Smooth muscle cell (in vitro differentiated cells): ENCODE data around the gene RINL. TPM values are rescaled to one million over a fixed set of nuclear protein-coding genes. Genes with fewer than 3 reads are reported as not detected.

Experiments used
- DNase-seq: peaks from one replicate; lab custom pipeline; 2025; ENCODE audit not compliant: unreplicated experiment; lab: John Stamatoyannopoulos, UW
- H2AFZ ChIP-seq: fragments of 200-600 bp; sonication (generic); 2 replicates; pipeline ENCODE4 v1.6.0; 2016; ENCODE audit warnings: antibody characterized with exemption, low read depth, mild to moderate bottlenecking
- H3F3A ChIP-seq: fragments of 200-600 bp; sonication (generic); 2 replicates; pipeline ENCODE4 v1.6.0; 2017; ENCODE audit warnings: antibody characterized with exemption, low read depth
- H3K27ac ChIP-seq: fragments of 200-600 bp; sonication (generic); 2 replicates; pipeline ENCODE4 v1.5.1; 2016; ENCODE audit warnings: low read depth, mild to moderate bottlenecking
- H3K27me3 ChIP-seq: fragments of 200-600 bp; sonication (generic); 2 replicates; pipeline ENCODE4 v1.6.1; 2016; ENCODE audit warnings: low read depth, mild to moderate bottlenecking
- H3K36me3 ChIP-seq: fragments of 200-600 bp; sonication (generic); 2 replicates; pipeline ENCODE4 v1.5.1; 2016; ENCODE audit warnings: low read depth
- H3K4me1 ChIP-seq: fragments of 200-600 bp; sonication (generic); 2 replicates; pipeline ENCODE4 v1.5.1; 2016; ENCODE audit warnings: low read depth
- H3K4me2 ChIP-seq: fragments of 200-600 bp; sonication (generic); 2 replicates; pipeline ENCODE4 v1.6.0; 2016; ENCODE audit warnings: mild to moderate bottlenecking
- H3K4me3 ChIP-seq: fragments of 200-600 bp; sonication (generic); 2 replicates; pipeline ENCODE4 v1.5.1; 2016; ENCODE audit warnings: mild to moderate bottlenecking
- H3K79me2 ChIP-seq: fragments of 200-600 bp; sonication (generic); 2 replicates; pipeline ENCODE4 v1.6.0; 2016; ENCODE audit warnings: low read depth, mild to moderate bottlenecking
- H3K9ac ChIP-seq: fragments of 200-600 bp; sonication (generic); 2 replicates; pipeline ENCODE4 v1.6.0; 2016; ENCODE audit warnings: low read depth
- H3K9me3 ChIP-seq: fragments of 200-600 bp; sonication (generic); replicated peaks from 2 replicates; pipeline ENCODE4 v1.5.1; 2016; ENCODE audit warnings: low read depth
- H4K20me1 ChIP-seq: fragments of 200-600 bp; sonication (generic); 2 replicates; pipeline ENCODE4 v1.6.0; 2016; ENCODE audit warnings: low read depth
- WGBS: methylation state at CpG from one replicate; pipeline ENCODE4 v1.1.7; 2016; ENCODE audit warnings: low lambda C conversion rate; 5-methylcytosine and 5-hydroxymethylcytosine counted together
- polyA plus RNA-seq: library from polyadenylated mRNA; unstranded; fragments of >200 nt; fragmentation: Nextera tagmentation; extraction: Ambion mirVana; gene quantifications from 2 replicates; pipeline ENCODE4 v1.2.1, GENCODE V29; 2016
- total RNA-seq: library from RNA; depleted of rRNA; stranded (reverse); fragments of >200 nt; gene quantifications from 2 replicates; pipeline ENCODE4 v1.2.3, GENCODE V29; 2014
- TF ChIP-seq, protein P1 (sequence below): fragments of 200-600 bp; sonication (generic); IDR thresholded peaks from 2 replicates; pipeline ENCODE4 v1.5.1; 2017; ENCODE audit warnings: borderline replicate concordance, mild to moderate bottlenecking, antibody characterized with exemption; ENCODE audit not compliant: insufficient read depth, poor library complexity, severe bottlenecking

Gene RINL
- total and polyA plus RNA-seq, 2 experiments from 2014 or later: 2.0 to 3.0 TPM

DNA sequence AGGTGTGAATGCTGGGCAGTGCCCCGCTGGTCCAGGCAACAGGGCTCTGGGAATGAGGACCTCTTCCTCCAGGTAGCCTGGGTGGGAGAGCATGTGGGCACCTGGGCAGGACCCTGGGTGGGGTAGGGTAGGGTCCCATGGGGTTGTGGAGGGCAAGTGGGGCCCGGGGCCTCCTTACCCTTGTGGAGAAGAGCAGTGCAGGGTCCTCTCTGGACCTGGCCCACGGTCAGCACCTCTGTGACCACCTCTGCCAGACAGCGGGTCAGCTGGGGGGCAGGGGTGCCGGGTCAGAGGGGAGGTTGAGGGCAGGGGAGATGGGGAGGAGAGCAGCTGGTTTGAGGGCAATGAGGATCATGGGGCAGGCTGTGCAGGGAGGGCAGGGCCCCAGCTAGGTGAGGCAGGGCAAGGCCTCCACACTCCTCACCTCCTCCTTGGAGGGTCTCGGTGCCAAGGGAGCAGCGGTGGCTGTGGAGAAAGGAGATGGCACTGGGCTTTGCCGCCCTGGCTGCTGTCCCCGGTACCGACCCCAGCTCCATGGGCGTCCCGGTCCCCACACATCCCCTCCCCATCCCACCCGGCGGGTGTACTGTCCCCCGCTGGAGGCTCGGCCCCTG is 33.4 kb upstream of the RINL start:
- DNase-seq: no peak
- no peaks in the 10 kb centered on the region for H4K20me1 ChIP-seq
- H3K4me2 ChIP-seq: no peak overlapping the region
- H3K4me1 ChIP-seq: no peaks in the 10 kb centered on the region
- H2AFZ ChIP-seq: no peak overlapping the region
- WGBS: 89% methylated on average over 7 of the region's 16 CpGs
- H3K9me3 ChIP-seq: no peaks in the 10 kb centered on the region
- H3K79me2 ChIP-seq: no peaks in the 10 kb centered on the region
- H3F3A ChIP-seq: no peaks in the 10 kb centered on the region
- H3K27ac ChIP-seq: no peak overlapping the region
- H3K27me3 ChIP-seq: no peaks in the 10 kb centered on the region
- H3K36me3 ChIP-seq: no peaks in the 10 kb centered on the region
- H3K9ac ChIP-seq: no peak overlapping the region
- H3K4me3 ChIP-seq: no peak overlapping the region
- TF ChIP-seq, protein P1, sequence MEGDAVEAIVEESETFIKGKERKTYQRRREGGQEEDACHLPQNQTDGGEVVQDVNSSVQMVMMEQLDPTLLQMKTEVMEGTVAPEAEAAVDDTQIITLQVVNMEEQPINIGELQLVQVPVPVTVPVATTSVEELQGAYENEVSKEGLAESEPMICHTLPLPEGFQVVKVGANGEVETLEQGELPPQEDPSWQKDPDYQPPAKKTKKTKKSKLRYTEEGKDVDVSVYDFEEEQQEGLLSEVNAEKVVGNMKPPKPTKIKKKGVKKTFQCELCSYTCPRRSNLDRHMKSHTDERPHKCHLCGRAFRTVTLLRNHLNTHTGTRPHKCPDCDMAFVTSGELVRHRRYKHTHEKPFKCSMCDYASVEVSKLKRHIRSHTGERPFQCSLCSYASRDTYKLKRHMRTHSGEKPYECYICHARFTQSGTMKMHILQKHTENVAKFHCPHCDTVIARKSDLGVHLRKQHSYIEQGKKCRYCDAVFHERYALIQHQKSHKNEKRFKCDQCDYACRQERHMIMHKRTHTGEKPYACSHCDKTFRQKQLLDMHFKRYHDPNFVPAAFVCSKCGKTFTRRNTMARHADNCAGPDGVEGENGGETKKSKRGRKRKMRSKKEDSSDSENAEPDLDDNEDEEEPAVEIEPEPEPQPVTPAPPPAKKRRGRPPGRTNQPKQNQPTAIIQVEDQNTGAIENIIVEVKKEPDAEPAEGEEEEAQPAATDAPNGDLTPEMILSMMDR: no peak

GRCh38 chr19:38910488-38910887 is 32.4 kb upstream of the RINL start:
- 97% methylated on average over 9 of the region's 12 CpGs for WGBS
- Histone ChIP-seq H3K27ac (no peak overlapping the region), H3K27me3 (no peaks in the 10 kb centered on the region)

GRCh38 chr19:38908911-38909310 is 30.8 kb upstream of the RINL start:
- Histone ChIP-seq H3K9ac (no peak overlapping the region), H3K4me2 (no peak overlapping the region), H3K36me3 (no peaks in the 10 kb centered on the region), H3K79me2 (no peaks in the 10 kb centered on the region), H3K27ac (no peak overlapping the region), H3F3A (no peaks in the 10 kb centered on the region), H3K27me3 (no peaks in the 10 kb centered on the region), H3K4me3 (no peak overlapping the region), H3K4me1 (no peaks in the 10 kb centered on the region), H2AFZ (no peak overlapping the region), H3K9me3 (no peaks in the 10 kb centered on the region), H4K20me1 (no peaks in the 10 kb centered on the region)
- TF ChIP-seq, protein P1: no peak
- 92% methylated on average over 9 of the region's 10 CpGs for WGBS
- DNase-seq: no peak

More at GRCh38 chr19:38910488-38910887, 32.4 kb upstream of the RINL start:
- Histone ChIP-seq H3K9ac (no peak overlapping the region), H3K4me3 (no peak overlapping the region), H3K4me2 (no peak overlapping the region), H3K9me3 (no peaks in the 10 kb centered on the region), H3K4me1 (no peaks in the 10 kb centered on the region), H3F3A (no peaks in the 10 kb centered on the region), H2AFZ (no peak overlapping the region), H3K79me2 (no peaks in the 10 kb centered on the region), H4K20me1 (no peaks in the 10 kb centered on the region), H3K36me3 (no peaks in the 10 kb centered on the region)
- TF ChIP-seq, protein P1: no peak
- DNase-seq: no peak

DNA sequence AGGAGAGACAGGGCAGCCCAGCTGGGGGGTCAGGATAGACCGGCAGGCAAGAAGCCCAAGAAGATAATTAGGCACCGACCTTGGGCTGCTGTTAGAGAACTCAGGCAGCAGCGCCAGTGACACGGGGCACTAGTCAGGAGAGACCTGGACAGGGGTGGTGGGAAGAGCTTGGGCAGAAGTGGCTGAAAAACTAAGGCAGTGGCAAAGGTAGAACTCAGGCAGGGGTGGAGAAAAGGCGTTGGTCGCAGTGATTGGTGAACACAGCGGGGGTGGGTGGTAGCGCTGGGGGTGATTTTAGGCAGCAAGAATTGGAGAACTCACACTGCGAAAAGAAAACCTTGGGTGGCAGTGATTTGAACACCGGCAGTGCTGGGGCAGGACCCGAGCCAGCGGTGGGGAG is 29.6 kb upstream of the RINL start:
- no peaks in the 10 kb centered on the region for H3F3A ChIP-seq
- no peak for DNase-seq
- H2AFZ ChIP-seq: no peak overlapping the region
- H3K9me3 ChIP-seq: no peaks in the 10 kb centered on the region
- H3K27ac ChIP-seq: no peak overlapping the region
- no peak overlapping the region for H3K4me2 ChIP-seq
- no peaks in the 10 kb centered on the region for H3K27me3 ChIP-seq
- WGBS: 100% methylated on average over 12 of the region's 12 CpGs
- no peak overlapping the region for H3K9ac ChIP-seq
- no peaks in the 10 kb centered on the region for H4K20me1 ChIP-seq
- H3K36me3 ChIP-seq: no peaks in the 10 kb centered on the region
- H3K4me3 ChIP-seq: no peak overlapping the region
- TF ChIP-seq, protein P1: no peak
- H3K79me2 ChIP-seq: no peaks in the 10 kb centered on the region
- no peaks in the 10 kb centered on the region for H3K4me1 ChIP-seq
